Body of pancreas (tissue), 4 donors: ENCODE measurements around the gene ZNF638. TPM values are rescaled to one million over a fixed set of nuclear protein-coding genes. Genes with fewer than 3 reads are reported as not detected.

Source experiments
- ATAC-seq: fragments of 150-250 bp; one replicate; pipeline ENCODE4 v1.9.1; 2016
- DNase-seq, 4 donors: peaks; one replicate each; pipeline ENCODE4 v3.0.0-alpha.2; 2019
- H3K27ac ChIP-seq, 4 donors: fragments of 200-600 bp; sonication (generic); 1 replicate in 3 of 4; 2 replicates in 1 of 4; pipeline versions ENCODE4 v1.5.1 to v1.6.1; 2016 to 2019; ENCODE audit warnings: mild to moderate bottlenecking in 1 of 4, mixed read lengths in 1 of 4, moderate library complexity in 1 of 4
- H3K27me3 ChIP-seq, 2 donors: fragments of 200-600 bp; sonication (generic); one replicate each; pipeline ENCODE4 v1.6.0; 2016; ENCODE audit warnings: mild to moderate bottlenecking in 1 of 2
- H3K36me3 ChIP-seq, 2 donors: fragments of 200-600 bp; sonication (generic); replicated peaks in 1 of 2; 2 replicates each; pipeline ENCODE4 v1.5.1; 2016; ENCODE audit warnings: low read depth in 2 of 2; ENCODE audit not compliant: insufficient read depth in 1 of 2
- H3K4me1 ChIP-seq: fragments of 200-600 bp; sonication (generic); one replicate; pipeline ENCODE4 v1.6.0; 2016
- H3K4me3 ChIP-seq, 2 donors: fragments of 200-600 bp; sonication (generic); 1 replicate in 1 of 2; 2 replicates in 1 of 2; pipeline ENCODE4 v1.5.1; 2016 to 2019
- H3K9me3 ChIP-seq, 3 donors: fragments of 200-600 bp; sonication (generic); 1 replicate in 2 of 3; 2 replicates in 1 of 3; pipeline ENCODE4 v1.5.1; 2016
- CTCF ChIP-seq, 7 experiments: fragments of 450-650 bp in 4 of 7; fragments of 200-600 bp in 3 of 7; sonication (generic) in 3 of 7; IDR thresholded peaks; one replicate each; pipeline ENCODE4 v1.5.1; 2016 to 2019; ENCODE audit warnings: antibody characterized with exemption in 7 of 7
- POLR2A ChIP-seq, 3 donors: fragments of 450-650 bp; IDR thresholded peaks; one replicate each; pipeline ENCODE4 v1.6.1; 2016; ENCODE audit warnings: antibody characterized with exemption in 3 of 3, mild to moderate bottlenecking in 2 of 3
- WGBS, 2 donors: methylation state at CpG; one replicate each; pipeline ENCODE4 v1.1.5; 2017; 5-methylcytosine and 5-hydroxymethylcytosine counted together
- intact Hi-C: fragments of 100-400 bp; cut with DNase I; formaldehyde crosslinking; loops from one replicate; pipeline ENCODE4 v1.15.1; 2023
- total RNA-seq, 2 donors: library from RNA; depleted of rRNA; stranded (reverse); fragments of >200 nt; gene quantifications; one replicate each; pipeline ENCODE4 v1.1.0, GENCODE V29; 2016

ZNF638 gene
- total RNA-seq, 2 donors from 2014 or later = 108 to 146 TPM

DNA sequence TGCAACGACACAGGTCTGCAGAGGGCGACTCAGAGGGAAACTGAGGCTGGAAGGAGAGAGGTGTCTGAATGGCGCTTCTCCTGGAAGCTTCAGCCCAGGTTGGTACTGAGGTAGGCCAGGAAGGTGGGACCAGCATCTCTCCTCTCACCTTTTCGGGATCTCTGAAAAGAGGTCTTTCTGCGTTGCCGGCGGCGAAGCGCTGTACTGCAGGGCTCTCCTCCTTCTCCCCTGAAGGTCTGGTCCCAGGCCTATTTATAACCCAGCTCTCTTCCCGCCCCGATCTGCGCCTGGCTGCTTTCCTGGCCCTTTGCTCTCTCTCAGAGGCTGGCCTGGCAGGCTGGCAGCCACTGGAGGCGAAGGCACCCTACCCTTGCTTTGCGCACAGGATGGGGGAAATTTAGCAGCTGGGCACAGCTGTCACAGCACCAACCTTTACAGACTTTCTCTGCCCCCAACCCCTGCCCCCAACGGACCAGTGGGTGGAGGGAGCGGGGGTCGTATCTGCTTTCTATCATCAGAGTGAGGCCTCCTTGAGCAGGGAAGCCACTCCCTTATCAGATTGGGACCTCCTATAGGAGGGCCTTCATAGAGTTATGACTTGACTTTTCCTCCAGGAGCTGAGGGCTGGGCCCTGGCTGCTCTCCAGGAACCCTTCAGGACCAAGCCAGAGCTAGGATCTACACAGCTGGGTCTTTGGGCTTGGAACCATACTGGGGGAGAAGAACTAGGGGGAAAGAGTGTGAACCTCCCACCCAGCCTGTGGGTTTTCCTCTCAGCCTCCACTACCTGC, 122.8 kb downstream of the ZNF638 start:
- H3K27ac ChIP-seq = no peak overlapping the region
- H3K4me1 ChIP-seq = peaks cover 21% of the 10 kb centered on the region
- DNase-seq (no peak), ATAC-seq (no peak)
- no peaks in the 10 kb centered on the region for H3K36me3 ChIP-seq
- TF ChIP-seq POLR2A (IDR thresholded peaks at IDR 0.05) (no peak), CTCF (IDR thresholded peaks at IDR 0.05) (no peak)
- intact Hi-C loops = no loop called here
- peak overlapping the region in 1 of 2 donors; percentile 8 for H3K4me3 ChIP-seq
- 39 to 52% methylated on average over 10 to 15 of the region's 17 CpGs for WGBS, 2 donors
- H3K27me3 ChIP-seq = no peaks in the 10 kb centered on the region
- no peaks in the 10 kb centered on the region for H3K9me3 ChIP-seq

DNA sequence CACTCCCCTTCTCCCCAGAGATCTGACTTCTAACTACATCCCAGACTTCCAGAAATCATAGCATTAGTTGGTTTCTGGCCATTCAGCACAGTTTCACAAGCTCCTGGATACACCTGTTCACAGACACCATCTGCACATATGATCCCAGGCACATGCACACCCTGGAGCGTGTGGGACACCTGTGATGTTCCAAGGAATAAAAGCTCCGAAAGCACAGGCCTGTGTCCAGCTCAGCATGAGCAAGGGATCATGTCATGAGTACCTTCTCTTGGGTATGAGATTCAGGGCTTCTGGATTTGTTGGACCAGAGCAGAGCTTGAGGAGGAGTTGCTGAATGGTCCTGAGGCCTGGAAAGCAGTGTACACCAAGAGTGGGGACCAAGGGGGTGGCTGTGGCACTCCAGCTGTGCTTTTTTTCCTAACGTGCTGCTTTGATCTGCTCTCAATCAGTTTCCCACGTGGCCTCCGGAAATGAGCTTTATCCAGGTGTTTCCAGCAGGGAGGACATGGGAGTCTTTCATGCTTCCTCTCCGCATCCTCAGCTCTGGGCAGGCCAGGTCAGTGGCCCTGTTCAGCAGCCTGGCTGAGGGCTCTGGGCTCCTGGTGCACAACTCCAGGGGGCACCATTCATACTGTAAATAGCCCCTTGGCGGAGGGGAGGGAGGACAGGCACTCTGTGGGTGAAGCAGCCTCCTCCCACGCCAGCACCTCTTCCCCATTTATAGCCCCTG, 123.6 kb downstream of the ZNF638 start:
- DNase-seq = no peak
- WGBS, 2 donors = 73 to 75% methylated on average over 8 of the region's 8 CpGs
- no peak for ATAC-seq
- Histone ChIP-seq H3K36me3 (no peaks in the 10 kb centered on the region), H3K27me3 (no peaks in the 10 kb centered on the region), H3K4me3 (no peak overlapping the region), H3K27ac (no peak overlapping the region), H3K9me3 (no peaks in the 10 kb centered on the region), H3K4me1 (peaks cover 21% of the 10 kb centered on the region)
- intact Hi-C loops = no loop called here
- TF ChIP-seq POLR2A (IDR thresholded peaks at IDR 0.05) (no peak), CTCF (IDR thresholded peaks at IDR 0.05) (no peak)

GRCh38 chr2:71455741-71456569, 124.4 kb downstream of the ZNF638 start:
- no peak for ATAC-seq
- Histone ChIP-seq H3K27ac (no peak overlapping the region), H3K9me3 (no peaks in the 10 kb centered on the region), H3K36me3 (no peaks in the 10 kb centered on the region), H3K4me3 (no peak overlapping the region), H3K4me1 (peaks cover 21% of the 10 kb centered on the region), H3K27me3 (no peaks in the 10 kb centered on the region)
- TF ChIP-seq CTCF (IDR thresholded peaks at IDR 0.05) = no peak
- no peak for TF ChIP-seq POLR2A (IDR thresholded peaks at IDR 0.05)
- no peak for DNase-seq
- intact Hi-C loops = no loop called here
- WGBS, 2 donors = 45 to 49% methylated on average over 6 of the region's 6 CpGs

GRCh38 chr2:71456617-71457016, 125.0 kb downstream of the ZNF638 start:
- Histone ChIP-seq H3K27ac (no peak overlapping the region), H3K9me3 (no peaks in the 10 kb centered on the region), H3K4me3 (no peak overlapping the region), H3K4me1 (peaks cover 21% of the 10 kb centered on the region), H3K27me3 (no peaks in the 10 kb centered on the region), H3K36me3 (no peaks in the 10 kb centered on the region)
- ATAC-seq (no peak), DNase-seq (no peak)
- 67% methylated on average over 1 of the region's 1 CpG for WGBS, 2 donors
- TF ChIP-seq CTCF (IDR thresholded peaks at IDR 0.05) = no peak
- TF ChIP-seq POLR2A (IDR thresholded peaks at IDR 0.05) = no peak
- intact Hi-C loops = no loop called here
